Left lobe of liver (tissue), 2 donors: ENCODE measurements around the gene SLC12A4. TPM values are rescaled to one million over a fixed set of nuclear protein-coding genes. Genes with fewer than 3 reads are reported as not detected.

ENCODE experiments used
- ATAC-seq: fragments of 200-7000 bp; cut with Tn5 transposase; one replicate; pipeline ENCODE4 v1.9.1; 2020; ENCODE audit warnings: mild to moderate bottlenecking, moderate library complexity
- DNase-seq: peaks from one replicate; pipeline ENCODE4 v3.0.0-alpha.2; 2020; ENCODE audit warnings: low spot score
- total RNA-seq: library from RNA; stranded (reverse); gene quantifications from one replicate; pipeline ENCODE4 v1.2.1, GENCODE V29; 2021
- donor health status: DM: no; HTN: no; CAD: no; lungs with moderate emphysema.
- donor health status: DM: no; HTN: yes; CAD: no.

The SLC12A4 gene
- total RNA-seq, 1 donor from 2014 or later: 20.1 TPM

DNA sequence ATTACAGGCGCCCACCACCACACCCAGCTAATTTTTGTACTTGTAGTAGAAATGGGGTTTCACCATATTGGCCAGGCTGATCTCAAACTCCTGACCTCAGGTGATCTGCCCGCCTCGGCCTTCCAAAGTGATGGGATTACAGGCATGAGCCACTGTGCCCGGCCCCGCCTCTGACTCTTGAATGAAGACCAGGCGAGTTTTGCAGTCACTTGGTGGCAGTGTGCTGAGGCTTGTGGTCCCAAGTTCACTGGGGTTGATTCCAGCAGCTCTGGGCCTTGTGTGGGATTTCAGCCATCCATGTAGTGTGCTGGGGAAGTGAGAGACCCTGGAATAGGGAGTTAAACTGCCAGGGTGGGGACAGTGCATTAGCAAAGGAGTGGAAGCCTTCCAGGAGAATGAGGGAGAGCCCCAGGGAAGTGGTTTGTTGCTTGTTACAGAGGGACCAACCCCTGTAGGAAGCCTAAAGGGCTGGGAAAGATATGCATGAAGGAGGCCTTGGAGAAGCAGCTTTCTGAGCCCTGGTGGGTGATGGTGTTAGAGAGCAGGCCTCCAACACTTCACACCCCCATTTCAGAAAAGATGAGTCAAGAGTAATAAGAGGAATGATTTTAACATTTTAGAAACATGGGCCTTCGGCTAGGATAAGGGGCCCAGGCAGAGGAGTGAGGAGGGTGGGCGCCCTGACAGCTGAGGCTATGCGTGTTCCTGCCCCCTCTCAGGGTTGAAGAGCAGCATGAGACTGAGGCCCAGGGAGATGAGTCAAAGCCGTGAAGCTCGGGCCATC lies 60.8 kb downstream of the SLC12A4 start:
- DNase-seq: peak; percentile 83

GRCh38 chr16:67902831-67903230 lies 65.6 kb downstream of the SLC12A4 start:
- no peak for ATAC-seq

More for the DNA sequence above, 60.8 kb downstream of the SLC12A4 start:
- ATAC-seq: peak; percentile 96

DNA sequence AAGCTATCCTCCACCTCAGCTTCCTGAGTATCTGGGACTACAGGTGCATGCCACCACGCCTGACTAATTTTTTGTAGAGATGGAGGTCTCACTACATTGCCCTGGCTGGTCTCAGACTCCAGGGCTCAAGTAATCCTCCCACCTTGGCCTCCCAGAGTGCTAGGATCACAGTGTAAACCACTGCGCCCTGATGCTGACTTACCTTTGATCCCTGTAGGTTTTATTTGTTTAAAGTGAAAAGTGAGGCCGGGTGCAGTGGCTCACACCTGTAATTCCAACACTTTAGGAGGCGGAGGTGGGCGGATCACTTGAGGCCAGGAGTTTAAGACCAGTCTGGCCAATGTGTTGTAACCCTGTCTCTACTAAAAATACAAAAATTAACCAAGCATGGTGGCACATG lies 66.7 kb downstream of the SLC12A4 start:
- ATAC-seq (peak; percentile 57), DNase-seq (no peak)

More at GRCh38 chr16:67902831-67903230, 65.6 kb downstream of the SLC12A4 start:
- DNase-seq: no peak

GRCh38 chr16:67897231-67897630 lies 71.2 kb downstream of the SLC12A4 start:
- ATAC-seq (no peak), DNase-seq (no peak)

DNA sequence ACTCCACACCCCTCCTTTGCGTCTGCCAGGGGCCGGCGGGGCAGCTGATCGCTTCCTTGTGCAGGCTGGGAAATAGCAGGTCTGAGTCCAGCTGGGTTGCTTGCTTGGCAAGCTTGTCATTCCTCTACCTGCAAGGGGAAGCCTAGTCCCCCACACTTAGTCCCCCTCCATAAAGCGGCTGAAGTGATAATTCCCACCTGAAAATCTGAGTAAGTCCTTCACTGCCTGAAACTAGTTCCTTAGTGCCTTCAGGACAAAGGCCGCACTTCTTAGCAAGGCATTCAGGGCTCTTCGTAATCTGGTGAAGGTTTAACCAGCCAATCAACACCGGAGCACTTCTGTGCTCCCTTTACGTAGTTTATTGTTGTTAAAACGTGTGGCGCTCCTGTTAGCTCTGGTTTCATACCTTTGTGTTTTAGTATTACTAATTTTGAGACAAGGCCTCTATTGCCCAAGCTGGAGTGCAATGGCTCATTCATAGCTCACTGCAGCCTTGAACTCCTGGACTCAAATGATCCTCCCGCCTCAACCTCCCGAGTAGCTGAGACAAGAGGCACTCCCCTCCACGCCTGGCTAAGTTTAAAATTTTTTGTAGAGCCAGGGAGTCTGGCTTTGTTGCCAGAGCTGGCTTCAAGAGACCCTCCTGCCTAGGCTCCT lies 74.6 kb downstream of the SLC12A4 start:
- ATAC-seq (peak; percentile 6), DNase-seq (no peak)

Other genes starting within 250 kb of the SLC12A4 start
- gene GFOD2, start 249.3 kb downstream of the SLC12A4 start, total RNA-seq: 33.8 TPM
- gene RANBP10, start 162.1 kb downstream of the SLC12A4 start, total RNA-seq: 35.6 TPM
- gene TSNAXIP1, start 161.7 kb downstream of the SLC12A4 start, total RNA-seq: 2.1 TPM
- gene THAP11, start 126.3 kb downstream of the SLC12A4 start, total RNA-seq: 12.8 TPM
- gene NUTF2, start 121.7 kb downstream of the SLC12A4 start, total RNA-seq: 23.2 TPM
- gene CENPT, start 120.9 kb downstream of the SLC12A4 start, total RNA-seq: 23.1 TPM
- gene EDC4, start 95.6 kb downstream of the SLC12A4 start, total RNA-seq: 22.1 TPM
- gene NRN1L, start 83.8 kb downstream of the SLC12A4 start, total RNA-seq: 0.88 TPM
- 18.2 TPM for gene PSKH1, start 75.4 kb downstream of the SLC12A4 start, total RNA-seq
- gene CTRL, start 36.8 kb downstream of the SLC12A4 start, total RNA-seq: 0.73 TPM
- 21.7 TPM for gene PSMB10, start 31.8 kb downstream of the SLC12A4 start, total RNA-seq
- gene LCAT, start 24.5 kb downstream of the SLC12A4 start, total RNA-seq: 172 TPM
- gene DPEP3, start 11.9 kb upstream of the SLC12A4 start, total RNA-seq: not detected
- 1.0 TPM for gene DPEP2, start 30.8 kb upstream of the SLC12A4 start, total RNA-seq
- gene DPEP2NB, start 47.3 kb upstream of the SLC12A4 start, total RNA-seq: not detected
- gene DDX28, start 54.6 kb upstream of the SLC12A4 start, total RNA-seq: 5.1 TPM
- gene DUS2, start 54.6 kb upstream of the SLC12A4 start, total RNA-seq: 7.6 TPM
- gene NFATC3, start 116.7 kb upstream of the SLC12A4 start, total RNA-seq: 27.6 TPM